ENCODE data around the gene DOCK1.
"Not testable (repeated sequence)": the region's sequence is repeated elsewhere in the genome, so short reads cannot be mapped to it uniquely, and the experiment has no call there.

Gene DOCK1

GRCh38 chr10:126933116-126933515 is 27.9 kb downstream of the DOCK1 start:
- TF ChIP-seq CTCF (conservative IDR thresholded peaks at IDR 0.05; ENCODE audit: low read depth, low read length): no peak
- Histone ChIP-seq H3K36me3 (ENCODE audit: insufficient read depth) (no peaks in the 10 kb centered on the region), H3K9ac (no peak overlapping the region), H4K20me1 (ENCODE audit: insufficient read depth) (no peaks in the 10 kb centered on the region), H3K79me2 (ENCODE audit: insufficient read depth, low read depth) (no peaks in the 10 kb centered on the region), H3K27me3 (ENCODE audit: insufficient read depth, low read depth) (no peaks in the 10 kb centered on the region), H3K27ac (no peak overlapping the region), H3K4me2 (no peak overlapping the region), H2AFZ (ENCODE audit: low read depth) (no peak overlapping the region), H3K4me1 (ENCODE audit: low read depth, poor library complexity, severe bottlenecking) (no peaks in the 10 kb centered on the region), H3K4me3 (IDR thresholded peaks at IDR 0.05; ENCODE audit: insufficient read depth, low read depth, low read length) (no peak overlapping the region)

GRCh38 chr10:126935263-126935946 is 30.2 kb downstream of the DOCK1 start:
- Histone ChIP-seq H3K4me3 (IDR thresholded peaks at IDR 0.05; ENCODE audit: insufficient read depth, low read depth, low read length) (no peak overlapping the region), H3K36me3 (ENCODE audit: insufficient read depth) (no peaks in the 10 kb centered on the region), H3K27ac (no peak overlapping the region), H4K20me1 (ENCODE audit: insufficient read depth) (no peaks in the 10 kb centered on the region), H2AFZ (ENCODE audit: low read depth) (no peak overlapping the region), H3K4me2 (no peak overlapping the region), H3K9ac (no peak overlapping the region), H3K79me2 (ENCODE audit: insufficient read depth, low read depth) (no peaks in the 10 kb centered on the region), H3K27me3 (ENCODE audit: insufficient read depth, low read depth) (no peaks in the 10 kb centered on the region), H3K4me1 (ENCODE audit: low read depth, poor library complexity, severe bottlenecking) (no peaks in the 10 kb centered on the region)
- TF ChIP-seq CTCF (conservative IDR thresholded peaks at IDR 0.05; ENCODE audit: low read depth, low read length): no peak

GRCh38 chr10:126937026-126937425 is 31.8 kb downstream of the DOCK1 start:
- Histone ChIP-seq H3K4me3 (IDR thresholded peaks at IDR 0.05; ENCODE audit: insufficient read depth, low read depth, low read length) (no peak overlapping the region), H3K9ac (no peak overlapping the region), H3K79me2 (ENCODE audit: insufficient read depth, low read depth) (no peaks in the 10 kb centered on the region), H3K4me2 (no peak overlapping the region), H2AFZ (ENCODE audit: low read depth) (no peak overlapping the region), H4K20me1 (ENCODE audit: insufficient read depth) (no peaks in the 10 kb centered on the region), H3K27me3 (ENCODE audit: insufficient read depth, low read depth) (no peaks in the 10 kb centered on the region), H3K27ac (no peak overlapping the region), H3K36me3 (ENCODE audit: insufficient read depth) (no peaks in the 10 kb centered on the region), H3K4me1 (ENCODE audit: low read depth, poor library complexity, severe bottlenecking) (no peaks in the 10 kb centered on the region)
- TF ChIP-seq CTCF (conservative IDR thresholded peaks at IDR 0.05; ENCODE audit: low read depth, low read length): no peak

- not testable (repeated sequence) for H2AFZ ChIP-seq (ENCODE audit: low read depth); H4K20me1 ChIP-seq (ENCODE audit: insufficient read depth); H3K36me3 ChIP-seq (ENCODE audit: insufficient read depth); H3K27ac ChIP-seq; H3K79me2 ChIP-seq (ENCODE audit: insufficient read depth, low read depth); H3K9ac ChIP-seq; H3K27me3 ChIP-seq (ENCODE audit: insufficient read depth, low read depth); H3K4me2 ChIP-seq; H3K4me3 ChIP-seq (IDR thresholded peaks at IDR 0.05; ENCODE audit: insufficient read depth, low read depth, low read length); H3K4me1 ChIP-seq (ENCODE audit: low read depth, poor library complexity, severe bottlenecking)
These were observed 32.9 kb downstream of the DOCK1 start for GRCh38 chr10:126938121-126938520.

- no peaks in the 10 kb centered on the region for H3K36me3 ChIP-seq (ENCODE audit: insufficient read depth)
- no peak overlapping the region for H3K27ac ChIP-seq
- H3K4me3 ChIP-seq (IDR thresholded peaks at IDR 0.05; ENCODE audit: insufficient read depth, low read depth, low read length): no peak overlapping the region
- H2AFZ ChIP-seq (ENCODE audit: low read depth): no peak overlapping the region
- H3K4me2 ChIP-seq: no peak overlapping the region
- H3K79me2 ChIP-seq (ENCODE audit: insufficient read depth, low read depth): no peaks in the 10 kb centered on the region
- H3K9ac ChIP-seq: no peak overlapping the region
- TF ChIP-seq CTCF (conservative IDR thresholded peaks at IDR 0.05; ENCODE audit: low read depth, low read length): no peak
- H3K27me3 ChIP-seq (ENCODE audit: insufficient read depth, low read depth): no peaks in the 10 kb centered on the region
- H4K20me1 ChIP-seq (ENCODE audit: insufficient read depth): no peaks in the 10 kb centered on the region
- H3K4me1 ChIP-seq (ENCODE audit: low read depth, poor library complexity, severe bottlenecking): no peaks in the 10 kb centered on the region
These were observed 34.5 kb downstream of the DOCK1 start for GRCh38 chr10:126939706-126940105.

Data from KMS-11 (cell line).